Activated T-helper 2 cell treated with anti-CD3 and anti-CD28 coated beads, Interferon-gamma antibody, Interleukin-2, Interleukin-4, amounts not matched to agents 10 μg/mL and 5 μg/mL and 100 μg/mL, durations not matched to agents 14 hours and 24 hours and 36 hours (primary cell): ENCODE results near the gene SLC35F3. TPM values are rescaled to one million over a fixed set of nuclear protein-coding genes. Genes with fewer than 3 reads are reported as not detected.
A peak's percentile ranks its signal among the peaks of the same experiment; 100 is the strongest.

Source experiments
- DNase-seq: peaks from one replicate; pipeline ENCODE4 v3.0.0; 2021; ENCODE audit warnings: low spot score
- H3K27ac Mint-ChIP-seq: one replicate; pipeline ENCODE4 v1.8.0; 2021; ENCODE audit warnings: mixed read lengths
- H3K27me3 Mint-ChIP-seq: one replicate; pipeline ENCODE4 v1.8.0; 2021; ENCODE audit warnings: low read depth, mixed read lengths
- H3K36me3 Mint-ChIP-seq: one replicate; pipeline ENCODE4 v1.8.0; 2021; ENCODE audit warnings: low read depth, mixed read lengths
- H3K4me1 Mint-ChIP-seq: one replicate; pipeline ENCODE4 v1.8.0; 2021; ENCODE audit warnings: low read depth, mixed read lengths
- H3K4me3 Mint-ChIP-seq: one replicate; pipeline ENCODE4 v1.8.0; 2021; ENCODE audit warnings: low read depth, mild to moderate bottlenecking, moderate library complexity, mixed read lengths
- H3K9me3 Mint-ChIP-seq: one replicate; pipeline ENCODE4 v1.8.0; 2021; ENCODE audit warnings: mixed read lengths
- intact Hi-C: fragments of 100-400 bp; cut with micrococcal nuclease; formaldehyde crosslinking; loops from one replicate; pipeline ENCODE4 v1.15.1; 2023
- total RNA-seq: library from RNA; stranded (reverse); gene quantifications from 2 replicates; pipeline ENCODE4 v1.2.3, GENCODE V29; 2022

The SLC35F3 gene
- total RNA-seq, 1 donor from 2014 or later = 2.5 TPM

- Mint-ChIP-seq H3K36me3 (no peaks in the 10 kb centered on the region), H3K27ac (no peak overlapping the region), H3K27me3 (peaks cover 43% of the 10 kb centered on the region), H3K9me3 (no peaks in the 10 kb centered on the region), H3K4me3 (peak overlapping the region; percentile 38), H3K4me1 (peaks cover 19% of the 10 kb centered on the region)
- intact Hi-C loops = loop anchor here (1.0 kb wide), 1 partner anchor 97 kb away; no protein-coding TSS in a partner anchor
- no peak for DNase-seq
Observed at GRCh38 chr1:234212764-234213657, 308.5 kb downstream of the SLC35F3 start.

- H3K27me3 Mint-ChIP-seq = peaks cover 43% of the 10 kb centered on the region
- H3K9me3 Mint-ChIP-seq = no peaks in the 10 kb centered on the region
- peak overlapping the region; percentile 51 for H3K4me3 Mint-ChIP-seq
- H3K27ac Mint-ChIP-seq = no peak overlapping the region
- no peaks in the 10 kb centered on the region for H3K36me3 Mint-ChIP-seq
- no peak for DNase-seq
- H3K4me1 Mint-ChIP-seq = peaks cover 19% of the 10 kb centered on the region
- intact Hi-C loops = no loop called here
Observed at GRCh38 chr1:234213658-234214128, 309.2 kb downstream of the SLC35F3 start.

GRCh38 chr1:234214129-234214910 lies 309.8 kb downstream of the SLC35F3 start:
- Mint-ChIP-seq H3K9me3 (no peaks in the 10 kb centered on the region), H3K27me3 (peaks cover 41% of the 10 kb centered on the region), H3K4me3 (peak overlapping the region; percentile 51), H3K36me3 (no peaks in the 10 kb centered on the region), H3K4me1 (peaks cover 19% of the 10 kb centered on the region), H3K27ac (no peak overlapping the region)
- intact Hi-C loops = no loop called here
- DNase-seq = peak; percentile 20

GRCh38 chr1:234214911-234215892 lies 310.7 kb downstream of the SLC35F3 start:
- Mint-ChIP-seq H3K27ac (no peak overlapping the region), H3K9me3 (no peaks in the 10 kb centered on the region), H3K4me3 (peak overlapping the region; percentile 46), H3K27me3 (peaks cover 41% of the 10 kb centered on the region), H3K36me3 (no peaks in the 10 kb centered on the region), H3K4me1 (peaks cover 19% of the 10 kb centered on the region)
- DNase-seq = no peak
- intact Hi-C loops = no loop called here

- intact Hi-C loops = no loop called here
Observed at GRCh38 chr1:234216116-234216703, 311.7 kb downstream of the SLC35F3 start.

GRCh38 chr1:234217316-234217840 lies 312.9 kb downstream of the SLC35F3 start:
- H3K27ac Mint-ChIP-seq = no peak overlapping the region
- no peaks in the 10 kb centered on the region for H3K36me3 Mint-ChIP-seq
- peaks cover 27% of the 10 kb centered on the region for H3K27me3 Mint-ChIP-seq
- no peak for DNase-seq
- H3K4me3 Mint-ChIP-seq = no peak overlapping the region
- H3K9me3 Mint-ChIP-seq = no peaks in the 10 kb centered on the region
- intact Hi-C loops = no loop called here
- H3K4me1 Mint-ChIP-seq = peaks cover 19% of the 10 kb centered on the region

More at GRCh38 chr1:234216116-234216703, 311.7 kb downstream of the SLC35F3 start:
- Mint-ChIP-seq H3K36me3 (no peaks in the 10 kb centered on the region), H3K27me3 (peaks cover 35% of the 10 kb centered on the region), H3K4me1 (peaks cover 19% of the 10 kb centered on the region), H3K9me3 (no peaks in the 10 kb centered on the region), H3K4me3 (peak overlapping the region; percentile 28), H3K27ac (no peak overlapping the region)
- no peak for DNase-seq

GRCh38 chr1:234218078-234218477 lies 313.6 kb downstream of the SLC35F3 start:
- no peaks in the 10 kb centered on the region for H3K36me3 Mint-ChIP-seq
- H3K27me3 Mint-ChIP-seq = peaks cover 23% of the 10 kb centered on the region
- no peak overlapping the region for H3K4me3 Mint-ChIP-seq
- H3K4me1 Mint-ChIP-seq = peaks cover 16% of the 10 kb centered on the region
- no peak overlapping the region for H3K27ac Mint-ChIP-seq
- DNase-seq = no peak
- no peaks in the 10 kb centered on the region for H3K9me3 Mint-ChIP-seq
- intact Hi-C loops = no loop called here

GRCh38 chr1:234219711-234220110 lies 315.2 kb downstream of the SLC35F3 start:
- H3K36me3 Mint-ChIP-seq = no peaks in the 10 kb centered on the region
- no peak overlapping the region for H3K4me3 Mint-ChIP-seq
- peaks cover 10% of the 10 kb centered on the region for H3K4me1 Mint-ChIP-seq
- no peaks in the 10 kb centered on the region for H3K9me3 Mint-ChIP-seq
- H3K27ac Mint-ChIP-seq = no peak overlapping the region
- DNase-seq = no peak
- intact Hi-C loops = no loop called here
- H3K27me3 Mint-ChIP-seq = peaks cover 23% of the 10 kb centered on the region

GRCh38 chr1:234221601-234222000 lies 317.1 kb downstream of the SLC35F3 start:
- no peak overlapping the region for H3K4me3 Mint-ChIP-seq
- H3K27me3 Mint-ChIP-seq = peaks cover 15% of the 10 kb centered on the region
- H3K27ac Mint-ChIP-seq = no peak overlapping the region
- no peaks in the 10 kb centered on the region for H3K9me3 Mint-ChIP-seq
- peaks cover 10% of the 10 kb centered on the region for H3K4me1 Mint-ChIP-seq
- H3K36me3 Mint-ChIP-seq = no peaks in the 10 kb centered on the region
- no peak for DNase-seq
- intact Hi-C loops = no loop called here

GRCh38 chr1:234222561-234223280 lies 318.2 kb downstream of the SLC35F3 start:
- Mint-ChIP-seq H3K4me1 (peaks cover 4% of the 10 kb centered on the region), H3K36me3 (no peaks in the 10 kb centered on the region), H3K9me3 (no peaks in the 10 kb centered on the region), H3K27ac (no peak overlapping the region), H3K4me3 (no peak overlapping the region), H3K27me3 (peaks cover 15% of the 10 kb centered on the region)
- intact Hi-C loops = no loop called here
- DNase-seq = no peak

GRCh38 chr1:234226113-234226818 lies 321.8 kb downstream of the SLC35F3 start:
- H3K4me1 Mint-ChIP-seq = peaks cover 8% of the 10 kb centered on the region
- no peaks in the 10 kb centered on the region for H3K9me3 Mint-ChIP-seq
- DNase-seq = no peak
- intact Hi-C loops = no loop called here
- H3K36me3 Mint-ChIP-seq = no peaks in the 10 kb centered on the region
- no peak overlapping the region for H3K4me3 Mint-ChIP-seq
- peaks cover 40% of the 10 kb centered on the region for H3K27me3 Mint-ChIP-seq
- no peak overlapping the region for H3K27ac Mint-ChIP-seq
